ENCODE data around the gene APELA.
"Not testable (repeated sequence)": the region's sequence is repeated elsewhere in the genome, so short reads cannot be mapped to it uniquely, and the experiment has no call there.

The APELA gene
- 0 reads per million in 2 donors for total RNA-seq

GRCh38 chr4:164876700-164877324 lies at the start of gene APELA:
TSS of gene APELA (plus strand) at chr4:164877178. CDS start at chr4:164877332, 154 bp downstream.
- no peak for DNase-seq

- DNase-seq = no peak
Observed at GRCh38 chr4:164828955-164829354, 48.0 kb upstream of the APELA start.

GRCh38 chr4:164846566-164846965 lies 30.4 kb upstream of the APELA start:
- no peak for DNase-seq

GRCh38 chr4:164847016-164847415 lies 30.0 kb upstream of the APELA start:
- no peak for DNase-seq

- DNase-seq = no peak
Observed at GRCh38 chr4:164847967-164848649, 28.9 kb upstream of the APELA start.

- DNase-seq = no peak
Observed at GRCh38 chr4:164856396-164856795, 20.6 kb upstream of the APELA start.

GRCh38 chr4:164866817-164867490 lies 10.0 kb upstream of the APELA start:
- no peak for DNase-seq

- no peak for DNase-seq
Observed at GRCh38 chr4:164871673-164872072, 5.3 kb upstream of the APELA start.

GRCh38 chr4:164872481-164872880 lies 4.5 kb upstream of the APELA start:
- DNase-seq = no peak

GRCh38 chr4:164874789-164875188 lies 2.2 kb upstream of the APELA start:
- DNase-seq = no peak

- DNase-seq = no peak
Observed at GRCh38 chr4:164880489-164881262, 3.7 kb downstream of the APELA start.

GRCh38 chr4:164888096-164888715 lies 11.2 kb downstream of the APELA start:
- no peak for DNase-seq

- DNase-seq = no peak
Observed at GRCh38 chr4:164890691-164891090, 13.7 kb downstream of the APELA start.

GRCh38 chr4:164892018-164892417 lies 15.0 kb downstream of the APELA start:
- no peak for DNase-seq

- no peak for DNase-seq
Observed at GRCh38 chr4:164894702-164895101, 17.7 kb downstream of the APELA start.

- DNase-seq = no peak
Observed at GRCh38 chr4:164902608-164903007, 25.6 kb downstream of the APELA start.

GRCh38 chr4:164904336-164904735 lies 27.4 kb downstream of the APELA start:
- DNase-seq = no peak

GRCh38 chr4:164904941-164905340 lies 28.0 kb downstream of the APELA start:
- no peak for DNase-seq

- no peak for DNase-seq
Observed at GRCh38 chr4:164906368-164906767, 29.4 kb downstream of the APELA start.

GRCh38 chr4:164913506-164913905 lies 36.5 kb downstream of the APELA start:
- DNase-seq = not testable (repeated sequence)

GRCh38 chr4:164918956-164919355 lies 42.0 kb downstream of the APELA start:
- no peak for DNase-seq

- DNase-seq = no peak
Observed at GRCh38 chr4:164924670-164925238, 47.8 kb downstream of the APELA start.
